HEK293 (cell line): ENCODE measurements around the gene WDFY3.

Experiments used
- CTCF ChIA-PET: fragments of 350-600 bp; formaldehyde crosslinking; extraction: SDS; loops from one replicate; lab custom pipeline; 2021; ENCODE audit warnings: antibody characterized with exemption; lab: Yijun Ruan, JAX
- POLR2A ChIA-PET: fragments of 300-600 bp; formaldehyde crosslinking; extraction: SDS; loops from one replicate; lab custom pipeline; 2020; ENCODE audit warnings: antibody characterized with exemption, inconsistent platforms; lab: Yijun Ruan, JAX
- H3K27ac ChIP-seq: fragments of 200-500 bp; sonication (Bioruptor generic); 2 replicates; pipeline ENCODE4 v1.5.1; 2014; ENCODE audit warnings: low read depth, low read length, control low read depth, inconsistent platforms; ENCODE audit errors: extremely low read depth
- H3K36me3 ChIP-seq, 2 experiments: fragments of 200-500 bp in 1 of 2; sonication (Bioruptor generic) in 1 of 2; 1 replicate in 1 of 2; 2 replicates in 1 of 2; pipeline ENCODE4 v1.5.1; 2014 to 2017; ENCODE audit warnings: inconsistent platforms in 2 of 2, low read length in 2 of 2; ENCODE audit not compliant: control insufficient read depth in 2 of 2, insufficient read depth in 1 of 2
- H3K4me1 ChIP-seq: fragments of 200-500 bp; sonication (Bioruptor generic); 2 replicates; pipeline ENCODE4 v1.5.1; 2014; ENCODE audit warnings: mild to moderate bottlenecking, low read length, inconsistent platforms; ENCODE audit not compliant: control insufficient read depth, insufficient read depth
- H3K4me3 ChIP-seq: 2 replicates; pipeline ENCODE4 v1.5.1; 2011; ENCODE audit warnings: low read depth, mild to moderate bottlenecking, control low read depth, low read length, moderate library complexity
- H3K9me3 ChIP-seq: fragments of 200-500 bp; sonication (Bioruptor generic); 2 replicates; pipeline ENCODE4 v1.5.1; 2014; ENCODE audit warnings: low read depth, low read length, inconsistent platforms; ENCODE audit not compliant: control insufficient read depth, insufficient read depth
- BCL11A ChIP-seq: fragments of 450-650 bp; formaldehyde crosslinking; IDR thresholded peaks from 2 replicates; pipeline ENCODE4 v1.5.1; 2016; ENCODE audit warnings: low read depth, missing biosample characterization, missing genetic modification characterization
- GLIS1 ChIP-seq: fragments of 450-650 bp; formaldehyde crosslinking; IDR thresholded peaks from 2 replicates; pipeline ENCODE4 v1.5.1; 2016; ENCODE audit warnings: missing biosample characterization, missing genetic modification characterization
- GLIS2 ChIP-seq: fragments of 450-650 bp; formaldehyde crosslinking; IDR thresholded peaks from 2 replicates; pipeline ENCODE4 v1.5.1; 2016; ENCODE audit warnings: missing biosample characterization, missing genetic modification characterization
- TRIM28 ChIP-seq: IDR thresholded peaks from 2 replicates; pipeline ENCODE4 v1.6.1; 2011; ENCODE audit warnings: low read length, control low read depth, borderline replicate concordance
- YY2 ChIP-seq: fragments of 450-650 bp; formaldehyde crosslinking; IDR thresholded peaks from 2 replicates; pipeline ENCODE4 v1.5.1; 2016; ENCODE audit warnings: missing biosample characterization, missing genetic modification characterization
- ZBTB21 ChIP-seq: fragments of 450-650 bp; formaldehyde crosslinking; IDR thresholded peaks from 2 replicates; pipeline ENCODE4 v1.5.1; 2017; ENCODE audit warnings: missing biosample characterization, missing genetic modification characterization
- ZBTB7A ChIP-seq: fragments of 450-650 bp; formaldehyde crosslinking; IDR thresholded peaks from 2 replicates; pipeline ENCODE4 v1.5.1; 2016; ENCODE audit warnings: low read depth, missing biosample characterization, missing genetic modification characterization
- ZFP41 ChIP-seq: fragments of 450-650 bp; formaldehyde crosslinking; IDR thresholded peaks from 2 replicates; pipeline ENCODE4 v1.5.1; 2016; ENCODE audit warnings: missing biosample characterization, missing genetic modification characterization, borderline replicate concordance
- ZIC2 ChIP-seq: fragments of 450-650 bp; formaldehyde crosslinking; IDR thresholded peaks from 2 replicates; pipeline ENCODE4 v1.5.1; 2016; ENCODE audit warnings: missing biosample characterization, missing genetic modification characterization
- ZNF132 ChIP-seq: fragments of 450-650 bp; formaldehyde crosslinking; IDR thresholded peaks from 2 replicates; pipeline ENCODE4 v1.5.1; 2017; ENCODE audit warnings: missing biosample characterization, missing genetic modification characterization, borderline replicate concordance
- ZNF140 ChIP-seq: fragments of 450-650 bp; formaldehyde crosslinking; IDR thresholded peaks from 2 replicates; pipeline ENCODE4 v1.5.1; 2016; ENCODE audit warnings: missing biosample characterization, missing genetic modification characterization
- ZNF211 ChIP-seq: fragments of 450-650 bp; formaldehyde crosslinking; IDR thresholded peaks from 2 replicates; pipeline ENCODE4 v1.5.1; 2016; ENCODE audit warnings: low read depth, missing biosample characterization, missing genetic modification characterization
- ZNF350 ChIP-seq: fragments of 450-650 bp; formaldehyde crosslinking; IDR thresholded peaks from 2 replicates; pipeline ENCODE4 v1.5.0; 2017; ENCODE audit warnings: missing biosample characterization, mild to moderate bottlenecking, missing genetic modification characterization
- ZNF624 ChIP-seq: fragments of 450-650 bp; formaldehyde crosslinking; IDR thresholded peaks from 2 replicates; pipeline ENCODE4 v1.5.1; 2017; ENCODE audit warnings: missing biosample characterization, missing genetic modification characterization
- ZNF670 ChIP-seq: fragments of 450-650 bp; formaldehyde crosslinking; IDR thresholded peaks from 2 replicates; pipeline ENCODE4 v1.5.1; 2016; ENCODE audit warnings: missing biosample characterization, missing genetic modification characterization, low read depth
- ZNF747 ChIP-seq: fragments of 450-650 bp; formaldehyde crosslinking; IDR thresholded peaks from 2 replicates; pipeline ENCODE4 v1.5.1; 2016; ENCODE audit warnings: missing biosample characterization, missing genetic modification characterization
- ZNF785 ChIP-seq: fragments of 450-650 bp; formaldehyde crosslinking; IDR thresholded peaks from 2 replicates; pipeline ENCODE4 v1.5.1; 2016; ENCODE audit warnings: missing biosample characterization, missing genetic modification characterization
- ZNF830 ChIP-seq: fragments of 450-650 bp; IDR thresholded peaks from 2 replicates; pipeline ENCODE4 v1.5.0; 2018; ENCODE audit warnings: missing biosample characterization, missing genetic modification characterization, low read depth, mild to moderate bottlenecking, moderate library complexity
- ZSCAN30 ChIP-seq: fragments of 450-650 bp; IDR thresholded peaks from 2 replicates; pipeline ENCODE4 v1.5.1; 2018; ENCODE audit warnings: missing biosample characterization, mild to moderate bottlenecking, missing genetic modification characterization, moderate library complexity
- TF ChIP-seq, protein P1 (sequence below): fragments of 450-650 bp; IDR thresholded peaks from 2 replicates; pipeline ENCODE4 v1.5.1; 2018; ENCODE audit warnings: missing biosample characterization, missing genetic modification characterization
- TF ChIP-seq, protein P2 (sequence below): fragments of 450-650 bp; formaldehyde crosslinking; IDR thresholded peaks from 2 replicates; pipeline ENCODE4 v1.5.1; 2016; ENCODE audit warnings: missing biosample characterization, missing genetic modification characterization
- TF ChIP-seq, protein P3 (sequence below): fragments of 450-650 bp; formaldehyde crosslinking; IDR thresholded peaks from 2 replicates; pipeline ENCODE4 v1.5.1; 2016; ENCODE audit warnings: missing biosample characterization, missing genetic modification characterization
- TF ChIP-seq, protein P4 (sequence below): fragments of 450-650 bp; formaldehyde crosslinking; IDR thresholded peaks from 2 replicates; pipeline ENCODE4; 2016; ENCODE audit warnings: missing biosample characterization, missing genetic modification characterization
- TF ChIP-seq, protein P5 (sequence below): fragments of 450-650 bp; formaldehyde crosslinking; IDR thresholded peaks from 2 replicates; pipeline ENCODE4 v1.5.1; 2016; ENCODE audit warnings: missing biosample characterization, missing genetic modification characterization

Gene WDFY3

DNA sequence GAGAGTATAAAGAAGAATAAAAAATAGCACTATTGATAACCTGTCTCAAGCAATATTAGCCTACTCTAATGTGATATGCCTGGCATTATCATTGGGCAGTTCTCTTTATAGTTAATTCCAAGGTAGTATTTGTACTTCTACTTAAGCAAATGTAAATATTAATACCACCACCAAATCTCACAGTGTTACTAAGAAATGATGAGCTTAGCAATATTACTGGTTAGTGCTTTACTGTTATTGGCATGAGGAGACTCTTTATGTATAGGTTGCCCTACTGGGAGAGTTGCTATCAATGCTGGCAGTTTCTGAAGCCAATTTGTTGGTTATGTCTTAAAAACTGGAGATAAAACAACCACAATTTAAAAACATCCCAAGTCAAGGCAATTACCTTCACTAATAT lies 227.9 kb downstream of the WDFY3 start:
- Histone ChIP-seq H3K9me3 (no peaks in the 10 kb centered on the region), H3K27ac (no peak overlapping the region), H3K4me3 (no peak overlapping the region), H3K36me3 (peaks cover 10 to 83% of the 10 kb centered on the region in 2 experiments; a peak in 2 of 3 replicates), H3K4me1 (no peaks in the 10 kb centered on the region)
- ChIA-PET CTCF (interaction anchor here (0.6 to 0.7 kb wide), 2 partner anchors 178 to 233 kb away, joined by 4 read pairs; no protein-coding TSS in a partner anchor), POLR2A (no interaction called here)
- TF ChIP-seq ZNF140 (tag by site-specific recombination) (no peak), ZNF350 (tag by site-specific recombination) (no peak), ZSCAN30 (tag by site-specific recombination) (no peak), ZBTB21 (tag by site-specific recombination) (no peak), GLIS2 (tag by site-specific recombination) (no peak), ZNF670 (no peak), ZFP41 (no peak), YY2 (tag by site-specific recombination) (no peak), GLIS1 (tag by site-specific recombination) (no peak), ZNF211 (tag by site-specific recombination) (no peak)
- TF ChIP-seq, protein P1, sequence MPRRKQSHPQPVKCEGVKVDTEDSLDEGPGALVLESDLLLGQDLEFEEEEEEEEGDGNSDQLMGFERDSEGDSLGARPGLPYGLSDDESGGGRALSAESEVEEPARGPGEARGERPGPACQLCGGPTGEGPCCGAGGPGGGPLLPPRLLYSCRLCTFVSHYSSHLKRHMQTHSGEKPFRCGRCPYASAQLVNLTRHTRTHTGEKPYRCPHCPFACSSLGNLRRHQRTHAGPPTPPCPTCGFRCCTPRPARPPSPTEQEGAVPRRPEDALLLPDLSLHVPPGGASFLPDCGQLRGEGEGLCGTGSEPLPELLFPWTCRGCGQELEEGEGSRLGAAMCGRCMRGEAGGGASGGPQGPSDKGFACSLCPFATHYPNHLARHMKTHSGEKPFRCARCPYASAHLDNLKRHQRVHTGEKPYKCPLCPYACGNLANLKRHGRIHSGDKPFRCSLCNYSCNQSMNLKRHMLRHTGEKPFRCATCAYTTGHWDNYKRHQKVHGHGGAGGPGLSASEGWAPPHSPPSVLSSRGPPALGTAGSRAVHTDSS (tag by site-specific recombination): no peak

DNA sequence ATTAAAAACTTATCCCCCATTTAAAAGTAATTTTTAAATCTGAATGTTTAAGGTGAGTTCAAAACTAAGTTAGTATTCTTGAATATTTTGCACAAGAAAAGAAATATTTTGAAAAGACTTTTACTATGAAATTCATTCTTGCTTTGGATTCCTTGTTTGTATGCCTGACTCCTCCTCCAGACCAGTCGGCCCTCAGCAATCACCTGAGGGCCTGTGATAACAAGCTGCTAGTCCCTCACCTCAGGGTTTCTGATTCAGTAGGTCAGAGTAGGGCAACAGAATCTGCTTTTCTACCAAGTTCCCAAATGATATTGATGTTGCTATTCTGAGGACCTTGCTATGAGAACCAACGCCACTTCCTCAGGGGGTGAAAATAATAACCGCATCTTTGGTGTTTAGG lies 228.8 kb downstream of the WDFY3 start:
- POLR2A ChIA-PET: no interaction called here
- H3K4me1 ChIP-seq: no peaks in the 10 kb centered on the region
- H3K36me3 ChIP-seq: peaks cover 12 to 83% of the 10 kb centered on the region in 2 experiments; a peak in 2 of 3 replicates
- CTCF ChIA-PET: interaction anchor here (0.6 to 1.1 kb wide), 2 partner anchors 13 to 177 kb away, joined by 3 to 4 read pairs; no protein-coding TSS in a partner anchor
- H3K4me3 ChIP-seq: no peak overlapping the region
- H3K9me3 ChIP-seq: no peaks in the 10 kb centered on the region
- no peak overlapping the region for H3K27ac ChIP-seq
- TF ChIP-seq, protein P2, sequence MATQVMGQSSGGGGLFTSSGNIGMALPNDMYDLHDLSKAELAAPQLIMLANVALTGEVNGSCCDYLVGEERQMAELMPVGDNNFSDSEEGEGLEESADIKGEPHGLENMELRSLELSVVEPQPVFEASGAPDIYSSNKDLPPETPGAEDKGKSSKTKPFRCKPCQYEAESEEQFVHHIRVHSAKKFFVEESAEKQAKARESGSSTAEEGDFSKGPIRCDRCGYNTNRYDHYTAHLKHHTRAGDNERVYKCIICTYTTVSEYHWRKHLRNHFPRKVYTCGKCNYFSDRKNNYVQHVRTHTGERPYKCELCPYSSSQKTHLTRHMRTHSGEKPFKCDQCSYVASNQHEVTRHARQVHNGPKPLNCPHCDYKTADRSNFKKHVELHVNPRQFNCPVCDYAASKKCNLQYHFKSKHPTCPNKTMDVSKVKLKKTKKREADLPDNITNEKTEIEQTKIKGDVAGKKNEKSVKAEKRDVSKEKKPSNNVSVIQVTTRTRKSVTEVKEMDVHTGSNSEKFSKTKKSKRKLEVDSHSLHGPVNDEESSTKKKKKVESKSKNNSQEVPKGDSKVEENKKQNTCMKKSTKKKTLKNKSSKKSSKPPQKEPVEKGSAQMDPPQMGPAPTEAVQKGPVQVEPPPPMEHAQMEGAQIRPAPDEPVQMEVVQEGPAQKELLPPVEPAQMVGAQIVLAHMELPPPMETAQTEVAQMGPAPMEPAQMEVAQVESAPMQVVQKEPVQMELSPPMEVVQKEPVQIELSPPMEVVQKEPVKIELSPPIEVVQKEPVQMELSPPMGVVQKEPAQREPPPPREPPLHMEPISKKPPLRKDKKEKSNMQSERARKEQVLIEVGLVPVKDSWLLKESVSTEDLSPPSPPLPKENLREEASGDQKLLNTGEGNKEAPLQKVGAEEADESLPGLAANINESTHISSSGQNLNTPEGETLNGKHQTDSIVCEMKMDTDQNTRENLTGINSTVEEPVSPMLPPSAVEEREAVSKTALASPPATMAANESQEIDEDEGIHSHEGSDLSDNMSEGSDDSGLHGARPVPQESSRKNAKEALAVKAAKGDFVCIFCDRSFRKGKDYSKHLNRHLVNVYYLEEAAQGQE (tag by site-specific recombination): no peak
- TF ChIP-seq, protein P3, sequence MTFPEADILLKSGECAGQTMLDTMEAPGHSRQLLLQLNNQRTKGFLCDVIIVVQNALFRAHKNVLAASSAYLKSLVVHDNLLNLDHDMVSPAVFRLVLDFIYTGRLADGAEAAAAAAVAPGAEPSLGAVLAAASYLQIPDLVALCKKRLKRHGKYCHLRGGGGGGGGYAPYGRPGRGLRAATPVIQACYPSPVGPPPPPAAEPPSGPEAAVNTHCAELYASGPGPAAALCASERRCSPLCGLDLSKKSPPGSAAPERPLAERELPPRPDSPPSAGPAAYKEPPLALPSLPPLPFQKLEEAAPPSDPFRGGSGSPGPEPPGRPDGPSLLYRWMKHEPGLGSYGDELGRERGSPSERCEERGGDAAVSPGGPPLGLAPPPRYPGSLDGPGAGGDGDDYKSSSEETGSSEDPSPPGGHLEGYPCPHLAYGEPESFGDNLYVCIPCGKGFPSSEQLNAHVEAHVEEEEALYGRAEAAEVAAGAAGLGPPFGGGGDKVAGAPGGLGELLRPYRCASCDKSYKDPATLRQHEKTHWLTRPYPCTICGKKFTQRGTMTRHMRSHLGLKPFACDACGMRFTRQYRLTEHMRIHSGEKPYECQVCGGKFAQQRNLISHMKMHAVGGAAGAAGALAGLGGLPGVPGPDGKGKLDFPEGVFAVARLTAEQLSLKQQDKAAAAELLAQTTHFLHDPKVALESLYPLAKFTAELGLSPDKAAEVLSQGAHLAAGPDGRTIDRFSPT (tag by site-specific recombination): no peak
- TF ChIP-seq ZNF785 (no peak), BCL11A (tag by site-specific recombination) (no peak), TRIM28 (no peak), ZNF624 (tag by site-specific recombination) (no peak), ZIC2 (tag by site-specific recombination) (no peak), ZNF830 (tag by site-specific recombination) (no peak), ZNF747 (tag by site-specific recombination) (no peak), ZNF132 (tag by site-specific recombination) (no peak), ZBTB7A (no peak)
- TF ChIP-seq, protein P4, sequence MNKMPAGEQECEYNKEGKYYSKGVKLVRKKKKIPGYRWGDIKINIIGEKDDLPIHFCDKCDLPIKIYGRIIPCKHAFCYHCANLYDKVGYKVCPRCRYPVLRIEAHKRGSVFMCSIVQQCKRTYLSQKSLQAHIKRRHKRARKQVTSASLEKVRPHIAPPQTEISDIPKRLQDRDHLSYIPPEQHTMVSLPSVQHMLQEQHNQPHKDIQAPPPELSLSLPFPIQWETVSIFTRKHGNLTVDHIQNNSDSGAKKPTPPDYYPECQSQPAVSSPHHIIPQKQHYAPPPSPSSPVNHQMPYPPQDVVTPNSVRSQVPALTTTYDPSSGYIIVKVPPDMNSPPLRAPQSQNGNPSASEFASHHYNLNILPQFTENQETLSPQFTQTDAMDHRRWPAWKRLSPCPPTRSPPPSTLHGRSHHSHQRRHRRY: no peak
- TF ChIP-seq, protein P5, sequence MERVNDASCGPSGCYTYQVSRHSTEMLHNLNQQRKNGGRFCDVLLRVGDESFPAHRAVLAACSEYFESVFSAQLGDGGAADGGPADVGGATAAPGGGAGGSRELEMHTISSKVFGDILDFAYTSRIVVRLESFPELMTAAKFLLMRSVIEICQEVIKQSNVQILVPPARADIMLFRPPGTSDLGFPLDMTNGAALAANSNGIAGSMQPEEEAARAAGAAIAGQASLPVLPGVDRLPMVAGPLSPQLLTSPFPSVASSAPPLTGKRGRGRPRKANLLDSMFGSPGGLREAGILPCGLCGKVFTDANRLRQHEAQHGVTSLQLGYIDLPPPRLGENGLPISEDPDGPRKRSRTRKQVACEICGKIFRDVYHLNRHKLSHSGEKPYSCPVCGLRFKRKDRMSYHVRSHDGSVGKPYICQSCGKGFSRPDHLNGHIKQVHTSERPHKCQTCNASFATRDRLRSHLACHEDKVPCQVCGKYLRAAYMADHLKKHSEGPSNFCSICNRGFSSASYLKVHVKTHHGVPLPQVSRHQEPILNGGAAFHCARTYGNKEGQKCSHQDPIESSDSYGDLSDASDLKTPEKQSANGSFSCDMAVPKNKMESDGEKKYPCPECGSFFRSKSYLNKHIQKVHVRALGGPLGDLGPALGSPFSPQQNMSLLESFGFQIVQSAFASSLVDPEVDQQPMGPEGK (tag by site-specific recombination): no peak
